Femur (tissue), 1 donor: Measurements from ENCODE around the gene CETN1.

Experiments
- DNase-seq: peaks from one replicate; pipeline ENCODE4 v3.0.0-alpha.2; 2017

The CETN1 gene

GRCh38 chr18:580154-580553, at the start of gene CETN1:
Gene CETN1 (plus strand): TSS chr18:580380. CDS start chr18:580409, 29 bp downstream.
- no peak for DNase-seq

DNA sequence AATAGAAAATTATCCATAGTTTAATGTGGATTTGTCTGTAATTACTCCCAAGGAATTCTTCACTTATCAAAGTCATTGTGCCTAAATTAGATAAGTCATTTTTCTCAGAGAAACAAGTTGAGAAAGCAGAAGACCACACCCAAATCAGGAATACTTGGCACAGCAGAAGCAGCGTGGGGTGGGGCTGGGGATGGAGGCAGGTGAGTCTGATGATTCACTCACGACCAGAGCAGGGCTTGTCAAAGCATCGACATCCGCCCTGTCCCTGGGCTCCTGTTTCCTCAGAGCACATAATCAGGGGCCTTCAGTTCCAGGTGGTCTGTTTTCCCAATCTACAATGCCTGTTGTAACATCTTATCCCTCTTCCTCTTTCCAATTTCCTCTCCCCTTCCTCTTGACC, 48.2 kb upstream of the CETN1 start:
- no peak for DNase-seq

- no peak for DNase-seq
These were observed 47.5 kb upstream of the CETN1 start for GRCh38 chr18:532632-533031.

DNA sequence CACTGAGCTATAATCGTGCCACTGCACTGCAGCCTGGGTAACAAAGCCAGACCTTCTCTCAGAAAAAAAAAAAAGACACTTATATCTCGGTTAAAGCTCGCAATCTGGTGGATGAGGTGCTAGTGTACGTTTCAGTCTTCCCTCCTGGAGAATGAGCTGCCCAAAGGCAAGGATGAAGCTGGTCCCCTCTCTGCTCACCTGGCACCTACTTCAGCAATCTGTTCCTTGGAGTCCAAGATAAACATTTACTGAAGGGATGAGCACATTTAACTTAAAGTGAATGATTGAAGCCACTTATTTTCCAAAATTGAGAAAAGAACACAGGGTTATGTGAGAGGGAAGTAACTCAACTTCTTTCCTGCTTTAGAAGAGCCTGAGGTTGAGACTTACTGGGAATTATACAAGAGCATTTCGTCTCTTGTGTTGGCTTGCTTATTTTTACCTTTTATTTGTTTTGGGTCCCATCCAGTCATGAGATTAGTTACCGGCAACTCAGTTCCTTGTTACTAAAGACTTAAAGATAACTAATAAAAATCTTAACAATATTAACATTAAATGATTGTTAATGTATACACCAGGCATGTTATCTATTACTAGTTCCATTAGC, 46.1 kb upstream of the CETN1 start:
- no peak for DNase-seq

GRCh38 chr18:543447-544078, 36.6 kb upstream of the CETN1 start:
- no peak for DNase-seq

DNA sequence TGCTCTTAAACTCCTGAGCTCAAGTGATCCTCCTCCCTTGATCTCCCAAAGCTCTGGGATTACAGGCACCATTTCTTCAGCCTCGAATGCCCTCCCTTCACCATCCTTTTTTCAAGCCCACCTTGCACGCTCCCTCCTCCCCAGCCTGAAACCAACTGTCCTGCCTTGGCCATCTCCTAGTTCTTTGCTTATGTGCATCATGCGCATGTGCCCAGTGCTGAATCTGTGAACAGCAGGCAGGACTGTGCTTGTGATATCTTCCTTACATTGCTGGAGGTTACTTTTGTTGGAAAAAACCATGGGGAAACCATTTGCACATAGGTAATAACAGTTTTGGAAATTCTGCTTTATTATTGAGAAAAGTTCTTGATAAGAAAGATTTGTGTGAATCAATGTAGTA, 30.2 kb upstream of the CETN1 start:
- no peak for DNase-seq

- DNase-seq = no peak
These were observed 28.6 kb upstream of the CETN1 start for GRCh38 chr18:551404-552061.

DNA sequence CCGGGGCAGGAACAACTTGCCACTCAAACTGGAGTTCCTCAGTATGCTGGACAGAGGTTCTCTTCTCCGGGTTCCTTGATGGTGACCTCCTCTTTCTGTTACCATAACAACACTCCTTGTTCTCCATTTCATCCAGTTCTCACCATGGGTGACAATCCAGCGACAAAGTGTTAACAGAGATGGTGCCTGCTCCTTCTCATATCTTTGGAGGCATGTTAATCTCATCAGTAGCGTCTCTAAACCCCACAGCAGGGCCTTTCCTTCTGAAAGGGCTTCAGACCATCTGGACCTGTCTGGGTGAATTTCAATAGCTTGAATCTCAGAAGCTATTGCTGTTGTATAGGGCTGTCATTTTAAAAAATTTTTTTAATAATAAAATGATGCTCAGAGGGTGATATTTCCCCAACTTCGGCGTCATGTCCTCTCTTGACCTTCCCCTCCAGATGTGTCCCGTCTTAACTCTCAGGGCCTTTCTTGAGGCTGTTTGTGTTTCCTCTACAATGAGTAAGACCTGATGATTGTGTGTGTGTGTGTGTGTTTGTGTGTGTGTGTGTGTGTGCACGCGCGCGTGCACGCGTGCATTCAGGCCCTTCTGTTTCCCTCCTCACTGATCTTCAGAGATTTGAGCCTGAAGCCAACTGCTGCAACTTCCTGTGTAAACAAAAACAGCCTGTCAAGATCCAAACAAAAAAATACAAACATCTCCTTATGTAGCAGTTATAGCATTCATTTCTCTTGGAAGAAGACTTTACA, 24.3 kb upstream of the CETN1 start:
- DNase-seq = no peak

DNA sequence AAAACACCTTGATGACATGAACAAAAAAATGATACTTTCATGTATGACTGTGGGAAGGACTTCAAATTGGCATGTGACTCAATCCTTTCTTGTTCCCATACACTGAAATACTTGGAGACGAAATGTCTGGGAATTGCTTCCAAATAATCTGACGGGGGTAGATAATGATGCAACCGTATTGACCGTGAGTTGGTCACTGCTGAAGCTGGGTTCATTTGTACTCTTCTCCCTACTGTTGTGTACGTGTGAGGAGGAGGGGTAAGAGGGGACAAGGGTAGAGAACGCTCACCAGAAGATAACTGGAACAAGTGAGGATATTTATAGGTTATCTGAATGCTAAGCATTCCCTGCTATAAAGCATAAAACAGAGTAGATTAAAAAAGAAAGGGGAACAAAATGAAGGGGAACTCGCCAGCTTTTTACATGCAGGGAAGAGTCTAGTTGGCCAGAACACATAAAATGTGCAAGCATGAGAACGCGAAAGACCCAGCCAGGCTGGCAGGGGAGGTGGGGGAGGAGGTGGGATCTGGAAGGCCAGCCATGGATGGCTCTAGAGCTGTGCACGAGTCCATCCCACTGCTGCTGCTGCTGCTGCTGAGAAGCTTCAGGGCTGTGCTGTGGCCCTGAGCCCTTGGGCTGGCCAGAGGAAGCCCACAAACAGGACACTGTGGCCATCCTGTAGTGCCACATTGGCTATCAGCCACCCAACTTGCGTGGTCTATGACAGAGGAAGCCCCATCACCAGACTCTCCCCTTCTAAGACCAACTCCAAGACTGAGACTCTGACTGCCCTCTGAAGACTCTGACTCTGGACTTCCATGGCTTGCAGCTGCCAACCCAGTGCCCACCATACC, 15.2 kb upstream of the CETN1 start:
- DNase-seq = no peak

DNA sequence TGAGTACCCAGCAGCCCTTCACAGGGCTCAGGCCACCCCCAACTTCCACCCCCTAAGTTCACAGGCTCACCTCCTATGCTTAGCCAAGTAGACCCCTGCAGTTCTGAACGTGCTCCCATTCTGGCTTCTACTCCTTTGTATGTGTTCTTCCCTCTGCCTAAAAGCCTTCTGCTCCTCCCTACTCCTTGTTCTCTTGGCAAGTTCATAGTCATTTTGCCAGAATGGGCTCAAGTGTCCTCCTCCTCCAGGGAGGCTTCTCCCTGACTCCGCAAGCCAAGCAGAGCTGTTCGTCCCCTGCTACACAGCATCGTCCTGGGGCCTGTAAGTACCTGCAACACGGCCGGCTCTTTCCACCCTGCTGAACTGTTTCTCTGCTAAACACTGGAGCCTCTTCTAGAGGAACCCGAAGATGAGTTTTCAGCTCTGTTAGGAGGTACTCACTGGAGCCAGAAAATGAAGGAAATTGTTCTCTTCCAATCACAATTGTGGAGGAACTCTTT, 14.6 kb upstream of the CETN1 start:
- no peak for DNase-seq

GRCh38 chr18:567122-567521, 13.1 kb upstream of the CETN1 start:
- no peak for DNase-seq

- DNase-seq = no peak
These were observed 11.4 kb upstream of the CETN1 start for GRCh38 chr18:568731-569130.

DNA sequence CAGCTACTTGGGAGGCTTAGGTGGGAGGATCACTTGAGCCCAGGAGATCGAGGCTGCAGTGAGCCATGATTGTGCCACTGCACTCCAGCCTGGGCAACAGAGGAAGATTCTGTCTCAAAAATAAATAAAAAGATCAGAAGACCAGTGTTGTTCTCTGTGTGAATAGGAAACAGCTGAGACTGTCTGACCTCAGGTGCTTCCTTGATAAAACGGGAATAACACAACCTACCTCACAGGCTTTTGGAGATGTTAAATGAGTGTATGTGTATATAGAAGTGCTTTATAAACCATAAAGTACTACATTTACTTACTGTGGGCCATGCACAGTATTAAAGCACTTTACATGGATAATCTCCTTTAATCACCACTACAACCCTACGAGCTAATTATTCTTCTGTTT, 9.9 kb upstream of the CETN1 start:
- DNase-seq = no peak

- no peak for DNase-seq
These were observed 9.5 kb upstream of the CETN1 start for GRCh38 chr18:570697-571096.

GRCh38 chr18:572091-572830, 7.9 kb upstream of the CETN1 start:
- DNase-seq = no peak

DNA sequence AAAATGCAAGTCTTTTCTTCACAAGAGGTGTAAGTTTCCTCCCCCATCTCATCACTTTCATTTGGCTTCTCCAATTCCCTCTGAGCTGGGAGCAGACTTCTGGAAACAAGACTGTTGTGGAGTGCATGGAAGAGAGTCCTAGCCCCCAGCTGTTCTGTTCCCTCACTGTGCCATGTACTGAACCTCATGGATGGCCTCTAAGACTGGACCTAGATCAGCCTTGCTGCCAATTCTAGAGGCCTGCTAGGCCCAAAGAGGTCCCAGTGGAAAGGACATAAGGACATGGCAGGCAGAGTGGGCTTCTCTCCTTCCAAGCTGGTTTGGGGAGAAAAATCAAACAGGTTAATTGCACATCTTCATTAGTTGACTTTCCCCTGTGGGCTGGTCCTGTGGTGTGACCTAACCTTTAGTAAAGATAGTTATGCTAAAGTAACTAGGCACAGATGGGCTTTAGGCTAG, 7.3 kb upstream of the CETN1 start:
- no peak for DNase-seq

GRCh38 chr18:573385-573784, 6.8 kb upstream of the CETN1 start:
- no peak for DNase-seq

DNA sequence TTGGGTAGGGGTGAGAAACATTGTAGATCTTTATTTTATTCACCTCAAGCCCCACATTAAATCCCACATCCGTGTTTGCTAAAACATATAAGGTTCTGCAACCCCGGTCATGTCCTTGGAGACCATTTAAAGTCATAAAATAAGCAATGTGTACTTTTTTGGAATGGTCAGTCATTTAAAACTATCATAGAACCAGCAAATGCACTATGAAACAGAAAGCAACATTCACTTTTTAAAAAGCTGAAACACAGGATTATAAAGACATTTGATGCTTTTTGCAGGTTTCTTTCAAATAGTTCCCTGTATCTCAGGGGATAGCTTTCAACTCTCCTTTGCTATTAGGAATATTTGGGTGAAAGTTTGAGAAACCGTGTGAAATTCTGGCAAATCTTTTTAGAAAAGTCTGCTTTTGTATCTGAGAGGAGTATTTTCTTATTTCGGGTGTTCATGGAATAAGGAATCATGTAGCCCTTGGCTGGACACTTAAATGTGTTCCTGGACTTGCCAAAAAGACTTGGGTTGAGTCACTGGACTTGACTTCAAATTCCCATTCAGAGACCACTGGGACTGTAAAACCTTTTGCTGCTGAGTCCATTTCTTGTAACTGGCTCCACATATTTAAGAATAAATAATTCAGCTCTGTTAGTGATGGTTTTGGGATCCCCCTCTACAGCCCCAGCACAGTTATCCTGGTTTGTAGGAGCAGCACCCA, 5.9 kb upstream of the CETN1 start:
- DNase-seq = peak; percentile 71

DNA sequence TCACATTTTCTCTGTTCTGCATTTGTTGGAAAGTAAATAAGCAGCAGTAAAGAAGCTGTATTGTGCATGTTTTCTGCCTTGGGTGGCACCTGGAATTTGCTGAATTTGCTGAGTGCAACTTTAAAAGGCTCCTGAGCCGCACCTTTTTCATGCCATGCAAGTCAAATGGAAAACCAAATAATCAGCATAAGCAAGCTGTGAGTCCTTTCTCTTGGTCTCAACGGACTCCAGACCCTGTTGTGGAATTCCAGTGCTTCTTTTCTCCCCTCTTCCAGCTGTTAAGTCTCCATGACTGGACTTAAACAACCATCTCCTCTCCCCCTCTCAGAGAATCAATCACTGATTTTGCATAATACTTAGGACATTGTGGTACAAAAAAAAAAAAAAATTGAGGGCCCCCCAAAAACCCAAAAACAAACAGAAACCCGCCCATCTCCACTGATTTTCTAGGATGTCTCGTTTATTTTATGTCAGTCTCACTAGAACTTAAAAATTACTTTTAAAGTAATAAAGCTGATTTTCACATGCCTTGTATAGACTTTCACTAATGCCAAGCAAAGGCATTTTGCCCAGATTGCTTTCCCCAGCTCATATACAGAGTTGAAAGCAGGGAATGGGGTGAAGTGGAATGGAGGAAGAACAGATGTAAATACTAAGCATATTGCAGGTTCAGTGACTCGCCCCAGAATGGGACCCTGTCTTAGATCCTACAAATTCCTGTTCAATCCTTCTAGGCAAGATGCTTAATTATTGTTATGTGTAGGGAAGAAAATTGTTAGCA, 5.1 kb upstream of the CETN1 start:
- no peak for DNase-seq

DNA sequence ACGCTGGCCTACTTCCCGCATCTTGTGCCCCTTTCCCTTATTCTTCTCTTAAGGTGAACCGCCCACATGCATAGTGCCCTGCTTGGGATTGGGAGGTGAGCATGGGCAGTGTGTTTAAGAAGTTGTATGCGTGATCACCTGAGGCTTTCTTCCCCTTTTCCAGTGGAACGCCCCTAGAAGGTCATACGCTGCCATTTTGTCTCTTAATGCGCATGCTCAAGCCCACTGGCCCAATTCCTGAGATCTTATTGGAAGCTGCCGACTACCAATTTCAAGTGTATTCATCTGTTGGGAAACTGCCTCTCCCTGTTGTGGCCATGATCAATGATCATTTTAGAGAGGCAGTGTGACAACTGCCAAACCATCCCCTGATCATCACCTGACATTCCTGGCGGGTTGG, 3.3 kb upstream of the CETN1 start:
- DNase-seq = no peak
